Limb (tissue), 2 donors: Measurements from ENCODE around the gene PAK5.

Experiments
- DNase-seq, 2 donors: peaks; one replicate each; pipeline ENCODE4 v3.0.0-alpha.2; 2016; ENCODE audit errors: extremely low spot score in 2 of 2

PAK5 gene

GRCh38 chr20:9498322-9498721, 340.6 kb downstream of the PAK5 start:
- DNase-seq, result no peak

- no peak for DNase-seq
These were observed 342.7 kb downstream of the PAK5 start for GRCh38 chr20:9496155-9496554.

DNA sequence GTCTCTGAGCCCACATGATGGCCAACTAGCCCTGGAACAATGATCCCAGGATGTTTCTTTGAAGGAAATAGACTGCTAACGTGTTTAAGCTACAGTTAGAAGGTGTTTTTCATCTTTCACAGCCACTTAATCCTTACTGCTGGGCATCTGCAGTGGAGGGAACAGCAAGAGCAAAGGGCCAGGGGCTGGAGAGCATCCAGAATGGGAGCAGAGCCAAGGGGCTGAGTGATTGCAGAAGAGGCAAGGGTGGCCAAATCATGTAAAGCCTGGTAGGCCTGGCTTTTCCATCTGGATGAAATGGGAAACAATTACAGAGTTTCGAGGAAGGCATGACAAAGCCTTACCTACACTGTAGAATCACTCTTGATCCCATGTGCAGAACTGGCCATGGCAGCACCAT, 343.2 kb downstream of the PAK5 start:
- no peak for DNase-seq

- DNase-seq, result no peak
These were observed 345.1 kb downstream of the PAK5 start for GRCh38 chr20:9493803-9494202.

GRCh38 chr20:9492067-9492466, 346.8 kb downstream of the PAK5 start:
- no peak for DNase-seq

GRCh38 chr20:9491324-9491723, 347.6 kb downstream of the PAK5 start:
- DNase-seq, result no peak

- DNase-seq, result no peak
These were observed 348.2 kb downstream of the PAK5 start for GRCh38 chr20:9490631-9491030.

DNA sequence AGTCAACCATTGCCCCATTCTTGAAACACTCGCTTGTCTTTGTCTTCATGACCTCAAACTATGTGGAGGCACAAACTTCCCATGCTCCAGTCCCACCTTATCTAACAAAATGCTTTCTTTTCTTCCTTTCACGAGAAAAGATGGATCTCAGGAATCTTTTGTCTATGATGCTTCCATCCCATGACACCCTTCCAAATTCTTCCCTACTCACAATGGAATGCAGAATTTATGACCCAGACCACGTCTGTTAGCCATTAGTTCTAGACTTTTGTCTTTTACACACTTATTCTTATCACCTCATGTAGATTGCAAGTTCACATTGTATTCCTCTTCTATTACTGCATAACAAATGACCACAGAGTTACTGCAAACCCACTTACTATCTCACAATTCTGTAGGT, 348.7 kb downstream of the PAK5 start:
- no peak for DNase-seq

DNA sequence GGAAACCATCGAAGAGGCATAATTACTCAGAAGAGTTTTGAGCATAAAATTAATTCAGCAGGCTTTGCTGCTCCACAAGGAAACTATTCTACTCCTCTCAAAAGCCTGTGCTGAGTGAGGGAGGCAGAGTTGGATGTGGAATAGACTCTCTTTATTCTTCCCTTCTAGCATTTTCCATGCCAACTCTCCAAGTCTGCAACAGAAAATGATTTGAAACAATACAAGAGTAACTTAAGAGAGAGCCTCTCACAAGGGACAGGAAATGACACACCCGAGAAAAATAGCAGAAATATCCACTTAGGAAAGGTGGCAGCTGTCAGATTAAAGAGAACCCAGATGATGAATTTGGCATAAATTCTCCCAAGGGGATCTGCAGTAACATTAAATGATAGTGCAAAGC, 350.8 kb downstream of the PAK5 start:
- no peak for DNase-seq
